NCI-H748 treated with DMSO at 0.1 percent for 48 hours (cell line): Measurements from ENCODE around the gene UTP20.

Experiments
- DNase-seq: peaks from one replicate; lab custom pipeline; 2025; lab: John Stamatoyannopoulos, UW

UTP20 gene

DNA sequence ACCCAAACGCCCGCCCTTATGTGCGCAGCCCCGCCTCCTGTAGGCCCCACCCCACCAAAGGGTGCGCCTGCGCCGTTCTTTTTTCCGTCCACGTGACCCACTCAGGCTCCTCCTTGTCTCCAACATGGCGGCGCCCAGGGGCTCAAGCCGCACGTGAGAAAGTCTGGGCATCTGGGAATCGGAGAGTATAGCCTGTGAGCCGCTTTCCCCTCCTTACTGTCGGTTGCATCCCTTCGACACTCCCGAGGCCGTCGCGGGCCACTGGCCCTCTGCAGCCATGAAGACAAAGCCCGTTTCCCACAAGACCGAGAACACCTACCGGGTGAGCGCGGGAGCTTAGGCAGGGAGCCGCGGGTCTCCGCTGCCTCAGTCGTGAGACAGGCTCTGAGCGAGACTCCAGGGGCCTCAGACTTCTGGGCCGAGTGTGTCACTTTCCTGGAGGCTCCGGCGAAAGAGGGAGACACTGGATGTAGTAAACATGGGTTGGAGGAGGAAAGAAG, at the start of gene UTP20:
Gene UTP20, plus strand, starts transcription at position 100 of the 500 bp plus-strand sequence. Its CDS starts 178 bp downstream, at position 278.
- peak; percentile 82 for DNase-seq

DNA sequence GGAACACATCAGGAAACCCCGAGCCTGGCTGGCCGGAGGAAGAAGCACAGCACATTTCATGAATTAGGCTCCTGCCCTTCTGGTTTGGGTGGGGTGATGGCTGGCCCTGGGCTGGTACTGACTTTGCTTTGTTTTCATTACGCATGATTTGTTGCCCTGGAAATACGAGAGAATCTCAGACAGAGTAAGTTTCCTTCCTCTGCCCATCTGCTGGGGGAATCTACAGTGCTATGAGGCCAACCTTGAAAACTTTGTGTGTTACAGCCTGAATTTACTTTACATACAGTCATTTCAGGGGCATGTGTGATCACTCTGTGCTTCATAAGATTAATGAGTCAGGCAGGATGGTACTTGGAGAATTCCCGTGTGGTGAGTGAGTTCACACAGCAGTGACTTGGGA, 49.4 kb upstream of the UTP20 start:
- no peak for DNase-seq

DNA sequence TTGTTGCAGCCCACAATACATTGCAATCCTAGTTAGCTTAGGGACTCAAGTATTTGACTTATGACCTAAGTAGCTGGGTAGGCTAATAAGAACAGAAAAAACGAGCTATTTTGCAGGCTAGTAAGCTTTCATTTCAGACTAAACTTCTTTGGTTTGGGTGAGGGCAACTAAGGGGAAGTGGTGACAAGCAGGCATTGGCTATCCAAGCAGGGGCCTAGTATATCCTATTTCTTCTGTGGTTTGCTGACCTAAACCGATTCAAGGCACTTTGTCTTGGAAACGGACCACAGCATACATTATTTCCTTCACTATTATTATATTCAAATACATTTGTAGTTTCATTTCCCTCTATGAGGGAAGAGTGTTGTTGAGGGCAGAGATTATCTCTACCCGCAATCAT, 48.3 kb upstream of the UTP20 start:
- no peak for DNase-seq

- no peak for DNase-seq
Measured at GRCh38 chr12:101235686-101236085, 44.2 kb upstream of the UTP20 start.

GRCh38 chr12:101238306-101238705, 41.6 kb upstream of the UTP20 start:
- DNase-seq = no peak

- DNase-seq = no peak
Measured at GRCh38 chr12:101238800-101239329, 41.0 kb upstream of the UTP20 start.

DNA sequence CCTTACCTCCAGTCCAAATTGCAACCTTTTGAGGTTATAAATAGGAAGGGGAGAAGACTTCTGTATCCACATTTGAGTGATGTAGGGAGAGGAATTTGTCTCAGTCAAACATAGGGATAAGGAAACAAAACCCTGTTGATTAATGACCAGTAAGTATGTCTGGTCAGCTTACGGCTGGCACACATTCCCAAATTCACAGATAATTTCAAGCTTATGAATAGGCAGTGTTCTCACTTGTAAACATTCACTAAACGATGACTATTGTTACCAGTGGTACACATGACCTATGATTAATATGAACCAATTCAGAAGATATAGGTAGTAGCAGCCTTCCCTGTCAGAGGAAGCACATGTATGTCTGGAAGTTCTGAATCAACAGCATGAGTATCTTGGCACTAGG, 36.8 kb upstream of the UTP20 start:
- DNase-seq = no peak

DNA sequence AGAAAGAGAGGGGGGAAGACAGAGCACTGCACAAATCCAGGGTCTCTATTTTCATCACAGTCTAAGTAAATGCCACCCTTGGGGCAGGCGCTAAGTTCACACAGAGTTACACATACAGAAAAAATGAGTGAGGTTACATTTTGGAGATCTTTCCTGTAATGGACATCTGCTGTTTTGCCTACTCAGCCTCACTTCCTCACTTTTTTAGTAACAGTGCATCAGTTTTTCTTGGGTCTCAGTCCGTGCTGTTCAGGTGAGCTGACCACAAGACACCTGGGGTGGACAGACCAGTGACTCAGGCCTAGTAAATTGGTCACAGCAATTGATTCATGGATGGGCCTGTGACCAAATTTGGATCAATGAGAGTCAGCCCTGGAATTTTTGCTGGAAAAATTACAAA, 36.3 kb upstream of the UTP20 start:
- DNase-seq = no peak

- DNase-seq = no peak
Measured at GRCh38 chr12:101256266-101256665, 23.6 kb upstream of the UTP20 start.

DNA sequence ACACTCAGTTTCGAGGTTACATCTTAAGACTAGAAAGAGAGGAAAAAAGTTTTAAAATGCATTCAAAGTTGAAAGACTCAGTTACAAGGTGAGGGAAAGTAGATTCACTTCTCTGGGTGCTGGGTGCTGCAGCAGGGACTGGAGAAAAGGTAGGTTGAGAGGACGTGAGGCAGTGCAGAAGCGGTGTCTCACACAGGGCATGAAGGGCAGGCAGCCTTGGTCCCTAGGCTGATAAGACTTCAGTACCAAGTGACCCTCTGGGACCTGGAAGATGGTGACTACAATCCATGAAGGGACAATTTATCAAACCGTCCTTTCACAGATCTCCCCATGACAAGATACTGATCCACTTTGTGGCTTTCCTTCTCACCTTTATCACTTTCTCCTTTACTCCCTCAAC, 22.5 kb upstream of the UTP20 start:
- no peak for DNase-seq

DNA sequence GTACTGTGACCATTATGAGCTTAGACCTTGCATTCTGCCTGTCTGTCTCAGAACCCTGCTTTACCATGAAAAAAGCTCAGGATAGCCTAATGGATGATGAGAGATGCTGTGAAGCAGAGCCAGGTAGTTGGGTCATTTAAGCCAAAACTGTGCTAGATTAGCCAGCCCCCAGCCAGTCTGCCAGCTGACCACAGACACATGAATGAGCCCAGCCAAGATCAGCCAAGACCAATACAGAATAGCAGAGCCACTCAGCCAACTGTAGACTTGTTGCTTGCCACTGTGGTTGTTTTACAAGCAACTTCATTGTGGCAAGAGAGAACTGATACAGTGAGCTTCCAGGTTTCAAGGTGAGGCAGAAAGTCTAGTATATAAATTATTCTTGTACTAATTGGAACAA, 12.8 kb upstream of the UTP20 start:
- DNase-seq = no peak

GRCh38 chr12:101276433-101276832, 3.5 kb upstream of the UTP20 start:
- DNase-seq = no peak

GRCh38 chr12:101277443-101277842, 2.5 kb upstream of the UTP20 start:
- no peak for DNase-seq

GRCh38 chr12:101287357-101287756, 7.5 kb downstream of the UTP20 start:
- DNase-seq = no peak

GRCh38 chr12:101297661-101298060, 17.8 kb downstream of the UTP20 start:
- DNase-seq = no peak

DNA sequence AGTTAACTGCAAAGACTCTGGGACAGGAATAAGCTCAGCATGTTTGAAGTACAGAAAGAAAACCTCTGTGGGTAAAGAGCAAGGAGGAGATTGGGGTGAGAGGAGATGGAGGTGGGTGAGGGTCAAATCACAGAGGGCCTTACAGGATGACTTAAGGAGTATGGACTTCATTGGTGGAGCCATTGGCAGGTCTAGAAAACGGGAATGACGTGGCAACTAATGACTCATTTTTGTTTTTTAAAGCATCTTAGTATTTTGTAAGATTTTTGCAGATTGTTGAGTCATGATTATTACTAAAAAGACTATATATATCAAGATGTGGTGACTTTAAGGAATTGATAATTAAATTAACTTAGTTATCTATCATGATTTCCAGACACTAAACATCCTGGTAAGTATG, 18.5 kb downstream of the UTP20 start:
- DNase-seq = no peak

DNA sequence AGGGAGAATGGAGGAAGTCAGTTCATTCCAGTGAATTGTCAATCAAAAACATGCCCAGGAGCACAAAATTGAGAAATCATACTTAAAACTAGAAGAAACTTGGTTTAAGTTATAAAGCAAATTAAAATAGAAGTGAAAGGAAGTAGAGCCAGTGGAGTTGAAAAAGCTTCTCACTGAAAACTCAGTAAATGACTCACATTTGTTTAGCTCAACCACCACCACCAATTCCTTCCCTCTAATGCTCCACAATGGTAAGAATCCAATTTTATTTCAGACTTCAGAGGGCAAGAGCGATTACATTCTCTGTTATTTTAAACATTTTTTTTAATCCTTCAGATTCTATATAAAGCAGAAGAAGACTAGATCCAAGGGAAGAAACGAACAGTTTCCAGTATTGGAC, 19.4 kb downstream of the UTP20 start:
- no peak for DNase-seq

DNA sequence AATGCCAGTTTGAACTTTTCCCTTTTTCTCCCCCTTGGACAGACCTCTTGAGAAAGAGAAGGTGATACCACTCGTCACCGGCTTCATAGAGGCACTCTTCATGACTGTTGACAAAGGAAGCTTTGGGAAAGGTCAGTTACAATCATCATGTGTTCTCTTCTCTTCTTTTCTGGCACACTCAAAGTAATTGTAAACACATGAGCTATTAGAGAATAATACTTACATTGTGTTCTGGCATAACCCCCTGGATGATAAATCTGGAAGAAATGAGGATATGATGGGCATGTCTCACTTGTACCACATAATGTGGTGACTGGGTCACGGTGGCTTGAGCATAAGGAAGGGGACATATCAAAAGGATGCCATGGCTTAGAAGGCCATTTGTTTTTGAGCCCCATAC, 20.0 kb downstream of the UTP20 start:
- DNase-seq = no peak

DNA sequence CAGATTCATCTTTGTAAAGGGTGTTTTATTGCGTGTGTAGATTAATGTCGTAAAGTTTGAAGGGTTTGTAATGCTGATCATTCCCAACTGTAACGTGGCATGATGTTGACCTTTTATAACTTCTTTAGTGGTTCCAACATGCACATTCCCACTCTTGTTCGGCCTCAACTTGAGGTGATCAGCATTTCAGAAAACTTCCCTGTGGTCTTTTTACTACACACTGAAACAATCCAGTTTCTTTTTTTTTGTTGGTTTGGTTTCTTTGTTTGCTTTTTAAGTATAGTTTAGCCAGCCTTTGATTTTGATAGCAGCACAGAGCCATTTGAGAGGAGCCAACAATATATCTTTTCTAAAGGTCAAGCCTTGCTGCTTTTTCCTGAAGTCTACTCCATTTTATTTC, 22.8 kb downstream of the UTP20 start:
- no peak for DNase-seq

DNA sequence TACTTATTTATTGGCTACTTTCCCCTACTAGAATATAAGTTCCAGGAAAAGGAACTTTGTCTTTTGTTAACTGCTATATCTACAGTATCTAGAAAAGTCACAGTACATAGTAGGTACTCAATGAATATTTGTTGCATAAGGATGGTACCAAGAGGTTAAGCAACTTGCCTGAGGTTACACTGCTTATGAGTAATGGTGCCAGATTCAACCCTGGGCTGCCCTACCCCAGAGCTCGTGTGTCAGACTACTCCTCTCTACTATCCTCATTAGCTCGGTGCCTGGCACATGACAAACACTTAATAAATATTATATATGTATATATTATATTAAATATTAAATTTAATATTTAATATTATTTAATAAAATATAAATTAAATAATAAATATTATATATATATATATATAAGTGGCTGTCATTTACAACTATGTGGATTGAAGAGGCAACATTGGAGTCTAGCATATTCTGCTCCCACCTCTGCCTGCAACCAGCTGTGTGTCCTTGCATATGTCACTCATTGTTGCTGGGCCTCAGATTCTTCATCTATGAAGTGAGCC, 25.4 kb downstream of the UTP20 start:
- DNase-seq = no peak

GRCh38 chr12:101305794-101306193, 25.9 kb downstream of the UTP20 start:
- DNase-seq = no peak

GRCh38 chr12:101322480-101322879, 42.6 kb downstream of the UTP20 start:
- no peak for DNase-seq

DNA sequence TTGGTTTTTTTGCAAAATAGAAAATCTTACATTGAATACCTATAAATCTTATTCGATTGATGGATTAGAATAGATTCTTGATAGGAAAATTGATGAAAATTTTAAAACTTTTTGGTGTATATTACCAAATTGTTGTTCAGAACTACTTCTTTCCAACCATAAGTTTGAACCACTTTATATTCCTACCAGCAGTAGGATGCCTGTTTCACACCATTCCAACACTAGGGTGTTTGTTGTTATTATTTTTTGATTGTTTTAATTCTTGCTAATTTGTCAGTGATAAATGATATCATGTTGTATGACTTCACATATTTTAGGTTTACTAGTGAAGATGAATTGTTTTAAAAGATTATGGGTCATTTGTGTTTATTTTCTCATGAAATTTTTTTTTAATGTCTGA, 43.4 kb downstream of the UTP20 start:
- DNase-seq = no peak

GRCh38 chr12:101325590-101325989, 45.7 kb downstream of the UTP20 start:
- no peak for DNase-seq
